Medulla oblongata (tissue), 1 donor: ENCODE results near the gene CEACAM4.
"Not testable (repeated sequence)": the region's sequence is repeated elsewhere in the genome, so short reads cannot be mapped to it uniquely, and the experiment has no call there.

Experiments
- DNase-seq: peaks from one replicate; pipeline ENCODE4 v3.0.0-alpha.2; 2015; ENCODE audit errors: extremely low spot score

The CEACAM4 gene

GRCh38 chr19:41584931-41585330 is 41.9 kb downstream of the CEACAM4 start:
- DNase-seq, result no peak

- no peak for DNase-seq
Observed at GRCh38 chr19:41584260-41584810, 42.5 kb downstream of the CEACAM4 start.

GRCh38 chr19:41582577-41583182 is 44.2 kb downstream of the CEACAM4 start:
- not testable (repeated sequence) for DNase-seq

GRCh38 chr19:41581068-41581467 is 45.8 kb downstream of the CEACAM4 start:
- not testable (repeated sequence) for DNase-seq

GRCh38 chr19:41578886-41579285 is 48.0 kb downstream of the CEACAM4 start:
- DNase-seq, result no peak

- no peak for DNase-seq
Observed at GRCh38 chr19:41577833-41578232, 49.0 kb downstream of the CEACAM4 start.

- DNase-seq, result no peak
Observed at GRCh38 chr19:41577144-41577830, 49.6 kb downstream of the CEACAM4 start.

- DNase-seq, result peak; percentile 80
Observed at GRCh38 chr19:41575998-41576397, 50.9 kb downstream of the CEACAM4 start, which contains the start of gene CEACAM21. TSS of gene CEACAM21 (plus strand) at chr19:41576166. CDS start at chr19:41576275, 109 bp downstream.

GRCh38 chr19:41570639-41571112 is 56.2 kb downstream of the CEACAM4 start:
- DNase-seq, result peak; percentile 79

GRCh38 chr19:41570179-41570578 is 56.7 kb downstream of the CEACAM4 start:
- no peak for DNase-seq

GRCh38 chr19:41569481-41570150 is 57.3 kb downstream of the CEACAM4 start:
- DNase-seq, result no peak
